GM12891 (cell line): Measurements from ENCODE around the gene EEFSEC.

Experiments
- POLR2A ChIP-seq: IDR thresholded peaks from 2 replicates; pipeline ENCODE4 v1.6.1; 2011; ENCODE audit warnings: low read depth, low read length, control low read depth
- POLR2AphosphoS5 ChIP-seq: IDR thresholded peaks from 2 replicates; pipeline ENCODE4 v1.6.1; 2011; ENCODE audit warnings: low read depth, low read length, control low read depth

DNA sequence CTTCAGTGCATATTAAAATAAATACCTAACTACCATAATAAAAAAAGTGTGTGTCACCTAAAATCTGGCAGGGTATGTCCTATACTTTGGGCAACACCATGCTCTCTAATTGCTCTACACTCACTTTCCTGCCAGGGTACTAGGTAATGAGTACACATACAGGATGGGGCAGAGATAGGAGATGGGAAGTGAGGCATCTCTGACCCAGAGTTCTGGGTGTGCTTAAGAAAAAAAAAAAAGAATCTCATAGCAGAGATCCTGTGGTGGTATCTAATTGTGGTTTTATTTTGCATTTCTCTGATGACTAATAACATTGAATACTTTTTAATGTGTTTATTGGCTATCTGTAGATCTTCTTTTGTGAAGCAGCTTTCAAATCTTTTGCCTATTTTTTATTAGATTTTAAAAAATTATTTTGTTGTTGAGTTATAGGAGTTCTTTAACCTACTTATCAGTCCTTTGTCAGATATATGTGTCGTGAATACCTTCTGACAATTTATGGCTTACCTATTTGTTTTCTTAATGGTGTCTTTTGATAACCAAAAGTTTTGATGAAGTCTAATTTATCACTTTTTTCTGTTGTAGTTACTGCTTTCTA lies 48.0 kb downstream of the EEFSEC start:
- TF ChIP-seq POLR2AphosphoS5 (no peak), POLR2A (no peak)
